Thymus (tissue), 11 donors: ENCODE data around the gene PSMD14. TPM values are rescaled to one million over a fixed set of nuclear protein-coding genes. Genes with fewer than 3 reads are reported as not detected.

ENCODE experiments used
- DNase-seq, 9 donors: peaks; one replicate each; pipeline ENCODE4 v3.0.0-alpha.2; 2013; ENCODE audit warnings: low spot score in 9 of 9, low read depth in 6 of 9, missing footprints in 1 of 9
- H3K27ac ChIP-seq, 2 donors: one replicate each; pipeline ENCODE4 v1.5.1; 2013; ENCODE audit warnings: control low read depth in 1 of 2, low read depth in 1 of 2, low read length in 1 of 2, mild to moderate bottlenecking in 1 of 2, moderate library complexity in 1 of 2
- H3K27me3 ChIP-seq, 2 donors: one replicate each; pipeline ENCODE4 v1.5.1; 2013; ENCODE audit warnings: low read length in 1 of 2; ENCODE audit not compliant: control insufficient read depth in 2 of 2, insufficient read depth in 1 of 2
- H3K36me3 ChIP-seq, 2 donors: one replicate each; pipeline ENCODE4 v1.5.1; 2013; ENCODE audit warnings: low read length in 1 of 2, mild to moderate bottlenecking in 1 of 2, moderate library complexity in 1 of 2; ENCODE audit not compliant: control insufficient read depth in 2 of 2, insufficient read depth in 2 of 2
- H3K4me1 ChIP-seq, 2 donors: one replicate each; pipeline ENCODE4 v1.5.1; 2013; ENCODE audit warnings: low read length in 2 of 2; ENCODE audit not compliant: control insufficient read depth in 2 of 2, insufficient read depth in 2 of 2
- H3K4me3 ChIP-seq, 2 donors: one replicate each; pipeline ENCODE4 v1.5.1; 2013; ENCODE audit warnings: low read length in 2 of 2, control low read depth in 1 of 2, mild to moderate bottlenecking in 1 of 2
- H3K9me3 ChIP-seq, 2 donors: one replicate each; pipeline ENCODE4 v1.5.1; 2013; ENCODE audit warnings: low read length in 1 of 2, mild to moderate bottlenecking in 1 of 2; ENCODE audit not compliant: control insufficient read depth in 2 of 2, insufficient read depth in 1 of 2
- WGBS: extraction: QIAGEN DNeasy Blood & Tissue Kit; methylation state at CpG from one replicate; pipeline ENCODE4 v1.1.7; 2013; 5-methylcytosine and 5-hydroxymethylcytosine counted together
- polyA plus RNA-seq: library from polyadenylated mRNA; stranded (reverse); fragments of 200-250 nt; gene quantifications from one replicate; pipeline ENCODE4 v1.2.3, GENCODE V29; 2013
- total RNA-seq: library from RNA; stranded (reverse); fragments of 120-200 nt; gene quantifications from one replicate; pipeline ENCODE4 v1.2.4, GENCODE V29; 2013
- donor health status: healthy.

The PSMD14 gene
- total and polyA plus RNA-seq, 2 donors = 37.9 to 67.4 TPM

GRCh38 chr2:161382747-161383146 is 74.5 kb downstream of the PSMD14 start:
- Histone ChIP-seq H3K4me3 (no peak overlapping the region), H3K27ac (no peak overlapping the region), H3K4me1 (no peaks in the 10 kb centered on the region), H3K36me3 (no peaks in the 10 kb centered on the region), H3K9me3 (no peaks in the 10 kb centered on the region), H3K27me3 (no peaks in the 10 kb centered on the region)
- no peak for DNase-seq
- whole genome bisulfite sequencing = 99% methylated on average over 4 of the region's 4 CpGs

- H3K27ac ChIP-seq = peak overlapping the region in 1 of 2 donors; percentile 13
- no peak overlapping the region for H3K4me3 ChIP-seq
- no peaks in the 10 kb centered on the region for H3K36me3 ChIP-seq
- no peaks in the 10 kb centered on the region for H3K4me1 ChIP-seq
- no peaks in the 10 kb centered on the region for H3K9me3 ChIP-seq
- H3K27me3 ChIP-seq = no peaks in the 10 kb centered on the region
- peak in 7 of 9 donors; percentile 15 to 72 (median 31) for DNase-seq
Observed at GRCh38 chr2:161384864-161385263, 76.6 kb downstream of the PSMD14 start.

- WGBS = 97% methylated on average over 2 of the region's 2 CpGs
- no peaks in the 10 kb centered on the region for H3K4me1 ChIP-seq
- peaks cover 0 to 3% of the 10 kb centered on the region in 2 donors for H3K36me3 ChIP-seq
- H3K27ac ChIP-seq = no peak overlapping the region
- peak in 1 of 9 donors; percentile 16 for DNase-seq
- no peaks in the 10 kb centered on the region for H3K27me3 ChIP-seq
- H3K4me3 ChIP-seq = no peak overlapping the region
- no peaks in the 10 kb centered on the region for H3K9me3 ChIP-seq
Observed at GRCh38 chr2:161386228-161386824, 78.1 kb downstream of the PSMD14 start.

GRCh38 chr2:161388146-161388779 is 80.0 kb downstream of the PSMD14 start:
- H3K27me3 ChIP-seq = no peaks in the 10 kb centered on the region
- no peak overlapping the region for H3K4me3 ChIP-seq
- peaks cover 0 to 10% of the 10 kb centered on the region in 2 donors for H3K36me3 ChIP-seq
- no peak for DNase-seq
- H3K4me1 ChIP-seq = no peaks in the 10 kb centered on the region
- no peaks in the 10 kb centered on the region for H3K9me3 ChIP-seq
- WGBS = 32% methylated on average over 2 of the region's 2 CpGs
- H3K27ac ChIP-seq = no peak overlapping the region

GRCh38 chr2:161391737-161392506 is 83.7 kb downstream of the PSMD14 start:
- Histone ChIP-seq H3K36me3 (peaks cover 4 to 25% of the 10 kb centered on the region in 2 donors), H3K4me3 (no peak overlapping the region), H3K27ac (no peak overlapping the region), H3K9me3 (no peaks in the 10 kb centered on the region), H3K4me1 (no peaks in the 10 kb centered on the region), H3K27me3 (no peaks in the 10 kb centered on the region)
- WGBS = 98% methylated on average over 4 of the region's 4 CpGs
- no peak for DNase-seq

- H3K27me3 ChIP-seq = no peaks in the 10 kb centered on the region
- 93% methylated on average over 2 of the region's 2 CpGs for WGBS
- no peaks in the 10 kb centered on the region for H3K4me1 ChIP-seq
- no peak for DNase-seq
- no peak overlapping the region for H3K4me3 ChIP-seq
- H3K9me3 ChIP-seq = no peaks in the 10 kb centered on the region
- no peak overlapping the region for H3K27ac ChIP-seq
- H3K36me3 ChIP-seq = peaks cover 4 to 22% of the 10 kb centered on the region in 2 donors
Observed at GRCh38 chr2:161400076-161400475, 91.9 kb downstream of the PSMD14 start.

- 98% methylated on average over 4 of the region's 4 CpGs for WGBS
Observed at GRCh38 chr2:161402297-161402696, 94.1 kb downstream of the PSMD14 start.

GRCh38 chr2:161406316-161406715 is 98.1 kb downstream of the PSMD14 start:
- WGBS = 96% methylated on average over 5 of the region's 5 CpGs
- DNase-seq = no peak
- Histone ChIP-seq H3K4me3 (no peak overlapping the region), H3K4me1 (no peaks in the 10 kb centered on the region), H3K27ac (no peak overlapping the region), H3K36me3 (peaks cover 0 to 6% of the 10 kb centered on the region in 2 donors), H3K9me3 (no peaks in the 10 kb centered on the region), H3K27me3 (no peaks in the 10 kb centered on the region)

More at GRCh38 chr2:161402297-161402696, 94.1 kb downstream of the PSMD14 start:
- H3K4me1 ChIP-seq = no peaks in the 10 kb centered on the region
- H3K4me3 ChIP-seq = no peak overlapping the region
- H3K36me3 ChIP-seq = peaks cover 0 to 10% of the 10 kb centered on the region in 2 donors
- H3K27ac ChIP-seq = no peak overlapping the region
- no peaks in the 10 kb centered on the region for H3K9me3 ChIP-seq
- no peaks in the 10 kb centered on the region for H3K27me3 ChIP-seq
- DNase-seq = no peak

GRCh38 chr2:161407597-161407996 is 99.4 kb downstream of the PSMD14 start:
- no peak for DNase-seq
- Histone ChIP-seq H3K9me3 (no peaks in the 10 kb centered on the region), H3K4me3 (no peak overlapping the region), H3K27ac (no peak overlapping the region), H3K4me1 (no peaks in the 10 kb centered on the region), H3K27me3 (peaks cover 0 to 2% of the 10 kb centered on the region in 2 donors), H3K36me3 (no peaks in the 10 kb centered on the region)
- WGBS = 99% methylated on average over 2 of the region's 2 CpGs
